ENCODE data around the gene CLCNKA. TPM values are rescaled to one million over a fixed set of nuclear protein-coding genes. Genes with fewer than 3 reads are reported as not detected.

The CLCNKA gene
- total RNA-seq, 1 donor from 2014 or later: under 0.01 TPM

- no peak overlapping the region for H3K27ac ChIP-seq (ENCODE audit: low read depth, low read length)
- no peaks in the 10 kb centered on the region for H3K36me3 ChIP-seq (ENCODE audit: control insufficient read depth in 3 of 3, insufficient read depth in 3 of 3, low read length in 3 of 3)
These were observed 36.1 kb upstream of the CLCNKA start for GRCh38 chr1:15985611-15986297.

GRCh38 chr1:15988856-15989736, 32.7 kb upstream of the CLCNKA start:
- H3K4me1 ChIP-seq (ENCODE audit: control insufficient read depth in 3 of 3, insufficient read depth in 3 of 3, low read length in 3 of 3): no peaks in the 10 kb centered on the region
- H3K36me3 ChIP-seq (ENCODE audit: control insufficient read depth in 3 of 3, insufficient read depth in 3 of 3, low read length in 3 of 3): no peaks in the 10 kb centered on the region
- H3K9ac ChIP-seq (ENCODE audit: low read depth in 1 of 3, low read length in 3 of 3): no peak overlapping the region
- H3K9me3 ChIP-seq (ENCODE audit: control insufficient read depth in 3 of 3, low read length in 3 of 3): no peaks in the 10 kb centered on the region
- no peak overlapping the region for H3K27ac ChIP-seq (ENCODE audit: low read depth, low read length)
- H3K27me3 ChIP-seq (ENCODE audit: control insufficient read depth in 3 of 3, insufficient read depth in 3 of 3, low read length in 3 of 3): no peaks in the 10 kb centered on the region
- no peak overlapping the region for H3K4me3 ChIP-seq (ENCODE audit: low read length in 3 of 3)

More at GRCh38 chr1:15985611-15986297, 36.1 kb upstream of the CLCNKA start:
- H3K4me3 ChIP-seq (ENCODE audit: low read length in 3 of 3): no peak overlapping the region
- H3K9me3 ChIP-seq (ENCODE audit: control insufficient read depth in 3 of 3, low read length in 3 of 3): no peaks in the 10 kb centered on the region
- no peaks in the 10 kb centered on the region for H3K27me3 ChIP-seq (ENCODE audit: control insufficient read depth in 3 of 3, insufficient read depth in 3 of 3, low read length in 3 of 3)
- no peaks in the 10 kb centered on the region for H3K4me1 ChIP-seq (ENCODE audit: control insufficient read depth in 3 of 3, insufficient read depth in 3 of 3, low read length in 3 of 3)
- no peak overlapping the region for H3K9ac ChIP-seq (ENCODE audit: low read depth in 1 of 3, low read length in 3 of 3)

DNA sequence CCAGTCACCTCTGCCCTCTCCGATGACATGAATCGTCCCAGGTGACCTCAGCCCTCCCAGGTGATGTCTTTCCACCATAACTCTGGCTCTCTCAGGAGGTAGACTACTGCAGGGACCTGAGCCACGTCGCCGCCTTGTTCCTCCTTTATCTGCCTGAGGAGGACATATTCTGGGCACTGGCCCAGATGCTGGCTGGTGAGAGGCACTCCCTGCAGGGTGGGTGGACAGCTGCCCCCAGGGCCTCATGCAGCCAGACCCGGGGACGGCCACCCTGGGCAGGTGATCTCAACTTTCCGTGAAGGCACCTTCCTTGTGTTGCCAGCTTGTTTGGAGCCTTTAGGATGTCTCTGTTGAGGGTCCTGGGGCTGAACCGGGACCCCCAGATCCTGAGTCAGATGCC, 32.1 kb upstream of the CLCNKA start:
- Histone ChIP-seq H3K4me1 (ENCODE audit: control insufficient read depth in 3 of 3, insufficient read depth in 3 of 3, low read length in 3 of 3) (no peaks in the 10 kb centered on the region), H3K27ac (ENCODE audit: low read depth, low read length) (no peak overlapping the region), H3K27me3 (ENCODE audit: control insufficient read depth in 3 of 3, insufficient read depth in 3 of 3, low read length in 3 of 3) (no peaks in the 10 kb centered on the region), H3K9ac (ENCODE audit: low read depth in 1 of 3, low read length in 3 of 3) (no peak overlapping the region), H3K36me3 (ENCODE audit: control insufficient read depth in 3 of 3, insufficient read depth in 3 of 3, low read length in 3 of 3) (no peaks in the 10 kb centered on the region), H3K9me3 (ENCODE audit: control insufficient read depth in 3 of 3, low read length in 3 of 3) (no peaks in the 10 kb centered on the region), H3K4me3 (ENCODE audit: low read length in 3 of 3) (no peak overlapping the region)

DNA sequence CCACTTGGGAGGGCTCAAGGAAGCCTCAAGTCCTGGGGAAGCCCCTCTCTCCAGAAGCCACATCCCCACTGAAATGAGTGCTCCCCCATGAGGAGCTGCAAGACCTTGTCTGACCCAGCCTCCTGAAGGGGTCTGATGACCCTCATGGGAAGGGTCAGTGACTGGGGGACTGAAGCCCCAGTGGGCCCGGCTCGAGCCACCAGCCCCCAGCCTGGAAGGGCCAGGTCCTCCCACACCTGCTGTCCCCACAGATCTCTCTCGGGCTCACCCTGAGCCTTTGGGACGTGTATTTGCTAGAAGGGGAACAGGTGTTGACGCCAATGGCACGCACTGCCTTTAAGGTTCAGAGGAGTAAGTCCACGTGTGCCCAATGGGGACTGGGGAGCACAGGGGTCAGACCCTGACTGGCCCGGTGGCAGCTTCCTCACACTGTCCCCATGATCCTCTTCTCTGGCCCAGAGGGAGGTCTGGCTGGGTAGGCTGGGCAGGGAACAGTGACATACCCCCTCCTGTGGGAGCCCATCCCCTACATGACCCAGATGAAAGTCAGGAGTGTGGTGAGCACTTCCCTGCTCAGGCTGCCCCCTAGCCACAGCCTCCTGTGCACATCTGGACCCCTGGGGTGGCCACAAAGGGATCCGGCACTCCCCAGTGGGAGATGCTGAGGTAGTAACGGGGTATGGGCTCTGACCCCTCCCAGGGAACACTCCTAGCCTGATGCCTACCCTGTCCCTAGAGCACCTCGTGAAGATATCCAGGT, 30.2 kb upstream of the CLCNKA start:
- no peak overlapping the region for H3K9ac ChIP-seq (ENCODE audit: low read depth in 1 of 3, low read length in 3 of 3)
- no peak overlapping the region for H3K27ac ChIP-seq (ENCODE audit: low read depth, low read length)
- no peaks in the 10 kb centered on the region for H3K9me3 ChIP-seq (ENCODE audit: control insufficient read depth in 3 of 3, low read length in 3 of 3)
- H3K36me3 ChIP-seq (ENCODE audit: control insufficient read depth in 3 of 3, insufficient read depth in 3 of 3, low read length in 3 of 3): no peaks in the 10 kb centered on the region
- H3K4me1 ChIP-seq (ENCODE audit: control insufficient read depth in 3 of 3, insufficient read depth in 3 of 3, low read length in 3 of 3): no peaks in the 10 kb centered on the region
- H3K4me3 ChIP-seq (ENCODE audit: low read length in 3 of 3): no peak overlapping the region
- no peaks in the 10 kb centered on the region for H3K27me3 ChIP-seq (ENCODE audit: control insufficient read depth in 3 of 3, insufficient read depth in 3 of 3, low read length in 3 of 3)

DNA sequence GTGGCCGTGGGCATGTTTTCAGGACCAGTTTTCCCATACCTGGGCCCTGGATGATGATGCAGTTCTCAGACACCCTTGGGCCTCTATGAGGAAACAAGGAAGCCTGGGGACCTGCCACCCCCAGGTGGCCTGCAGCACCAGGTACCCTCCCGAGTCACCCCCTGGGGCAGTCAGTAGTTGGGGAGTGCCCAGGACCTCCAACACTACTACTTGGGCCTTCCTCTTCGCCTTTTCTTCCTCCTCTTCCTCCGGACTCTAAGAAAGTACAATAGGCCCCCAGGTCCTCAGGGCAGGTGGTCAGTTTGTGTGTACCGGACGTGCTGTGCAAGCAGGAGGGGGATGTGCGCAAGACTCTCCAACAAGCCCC, 29.7 kb upstream of the CLCNKA start:
- H3K9me3 ChIP-seq (ENCODE audit: control insufficient read depth in 3 of 3, low read length in 3 of 3): no peaks in the 10 kb centered on the region
- no peak overlapping the region for H3K27ac ChIP-seq (ENCODE audit: low read depth, low read length)
- H3K9ac ChIP-seq (ENCODE audit: low read depth in 1 of 3, low read length in 3 of 3): no peak overlapping the region
- no peaks in the 10 kb centered on the region for H3K36me3 ChIP-seq (ENCODE audit: control insufficient read depth in 3 of 3, insufficient read depth in 3 of 3, low read length in 3 of 3)
- H3K4me3 ChIP-seq (ENCODE audit: low read length in 3 of 3): no peak overlapping the region
- no peaks in the 10 kb centered on the region for H3K27me3 ChIP-seq (ENCODE audit: control insufficient read depth in 3 of 3, insufficient read depth in 3 of 3, low read length in 3 of 3)
- no peaks in the 10 kb centered on the region for H3K4me1 ChIP-seq (ENCODE audit: control insufficient read depth in 3 of 3, insufficient read depth in 3 of 3, low read length in 3 of 3)

GRCh38 chr1:15992582-15993500, 29.0 kb upstream of the CLCNKA start:
- H3K4me3 ChIP-seq (ENCODE audit: low read length in 3 of 3): no peak overlapping the region
- H3K27me3 ChIP-seq (ENCODE audit: control insufficient read depth in 3 of 3, insufficient read depth in 3 of 3, low read length in 3 of 3): no peaks in the 10 kb centered on the region

DNA sequence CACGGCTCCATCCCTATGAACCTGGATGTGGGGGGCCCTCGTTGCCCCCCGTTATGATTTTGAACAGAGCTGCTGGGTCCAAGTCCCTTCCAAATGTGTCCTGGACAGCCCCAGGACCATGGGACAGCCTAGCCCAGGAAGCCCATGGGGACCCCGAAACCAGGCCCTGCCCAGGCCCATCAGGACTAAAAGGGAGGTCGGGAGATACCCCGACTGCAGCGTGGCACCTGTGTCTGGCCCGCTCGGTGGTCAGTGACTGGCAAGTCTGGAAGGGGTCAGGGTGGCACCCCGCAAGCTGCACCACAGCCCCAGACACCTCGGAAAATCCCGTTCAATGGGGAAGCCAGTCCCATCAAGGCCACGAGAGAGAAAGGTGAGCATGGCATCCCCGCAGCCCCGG, 28.2 kb upstream of the CLCNKA start:
- no peak overlapping the region for H3K9ac ChIP-seq (ENCODE audit: low read depth in 1 of 3, low read length in 3 of 3)
- H3K36me3 ChIP-seq (ENCODE audit: control insufficient read depth in 3 of 3, insufficient read depth in 3 of 3, low read length in 3 of 3): no peaks in the 10 kb centered on the region
- no peaks in the 10 kb centered on the region for H3K9me3 ChIP-seq (ENCODE audit: control insufficient read depth in 3 of 3, low read length in 3 of 3)
- H3K27me3 ChIP-seq (ENCODE audit: control insufficient read depth in 3 of 3, insufficient read depth in 3 of 3, low read length in 3 of 3): no peaks in the 10 kb centered on the region
- no peaks in the 10 kb centered on the region for H3K4me1 ChIP-seq (ENCODE audit: control insufficient read depth in 3 of 3, insufficient read depth in 3 of 3, low read length in 3 of 3)
- H3K4me3 ChIP-seq (ENCODE audit: low read length in 3 of 3): no peak overlapping the region
- no peak overlapping the region for H3K27ac ChIP-seq (ENCODE audit: low read depth, low read length)

More at GRCh38 chr1:15992582-15993500, 29.0 kb upstream of the CLCNKA start:
- Histone ChIP-seq H3K9ac (ENCODE audit: low read depth in 1 of 3, low read length in 3 of 3) (no peak overlapping the region), H3K36me3 (ENCODE audit: control insufficient read depth in 3 of 3, insufficient read depth in 3 of 3, low read length in 3 of 3) (no peaks in the 10 kb centered on the region), H3K9me3 (ENCODE audit: control insufficient read depth in 3 of 3, low read length in 3 of 3) (no peaks in the 10 kb centered on the region), H3K27ac (ENCODE audit: low read depth, low read length) (no peak overlapping the region), H3K4me1 (ENCODE audit: control insufficient read depth in 3 of 3, insufficient read depth in 3 of 3, low read length in 3 of 3) (no peaks in the 10 kb centered on the region)

- Histone ChIP-seq H3K4me1 (ENCODE audit: control insufficient read depth in 3 of 3, insufficient read depth in 3 of 3, low read length in 3 of 3) (no peaks in the 10 kb centered on the region), H3K9ac (ENCODE audit: low read depth in 1 of 3, low read length in 3 of 3) (no peak overlapping the region), H3K36me3 (ENCODE audit: control insufficient read depth in 3 of 3, insufficient read depth in 3 of 3, low read length in 3 of 3) (no peaks in the 10 kb centered on the region), H3K9me3 (ENCODE audit: control insufficient read depth in 3 of 3, low read length in 3 of 3) (no peaks in the 10 kb centered on the region), H3K4me3 (ENCODE audit: low read length in 3 of 3) (no peak overlapping the region), H3K27me3 (ENCODE audit: control insufficient read depth in 3 of 3, insufficient read depth in 3 of 3, low read length in 3 of 3) (no peaks in the 10 kb centered on the region), H3K27ac (ENCODE audit: low read depth, low read length) (no peak overlapping the region)
These were observed 27.8 kb upstream of the CLCNKA start for GRCh38 chr1:15994081-15994480.

DNA sequence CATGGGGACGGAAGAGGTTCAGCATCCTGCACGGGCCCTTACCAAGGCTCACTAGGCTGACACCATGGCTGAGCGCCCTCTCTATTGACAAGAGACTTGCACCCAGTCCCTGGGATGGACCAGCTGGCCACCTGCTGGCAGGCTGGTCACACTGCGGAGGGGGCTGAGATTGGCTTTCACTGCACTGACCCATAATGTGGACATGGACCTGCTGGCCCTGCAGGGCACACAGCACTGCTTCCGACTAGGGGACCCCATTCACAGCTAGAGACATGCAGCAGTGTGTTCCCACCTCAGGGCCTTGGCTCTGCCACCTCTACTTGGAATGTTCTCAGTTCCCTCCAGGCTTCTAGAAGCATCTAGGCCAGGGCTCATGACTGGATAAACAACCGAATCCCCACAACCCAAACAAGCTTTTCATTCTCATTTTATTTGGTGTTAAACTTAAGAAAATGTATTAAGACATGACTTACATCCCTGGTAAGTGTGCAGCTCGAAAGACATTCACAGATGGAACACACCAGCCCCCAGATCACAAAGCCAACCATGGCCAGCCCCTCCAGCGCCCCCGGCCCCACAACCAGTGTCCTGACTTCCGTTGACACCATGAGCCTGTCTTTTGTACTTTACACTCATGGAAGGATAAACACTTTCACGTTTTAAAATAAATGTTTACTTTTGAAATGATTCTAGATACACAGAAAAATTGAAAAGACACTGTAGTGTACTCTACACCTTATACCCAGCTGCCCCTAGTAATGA, 27.1 kb upstream of the CLCNKA start:
- Histone ChIP-seq H3K27ac (ENCODE audit: low read depth, low read length) (no peak overlapping the region), H3K27me3 (ENCODE audit: control insufficient read depth in 3 of 3, insufficient read depth in 3 of 3, low read length in 3 of 3) (no peaks in the 10 kb centered on the region), H3K4me3 (ENCODE audit: low read length in 3 of 3) (no peak overlapping the region), H3K36me3 (ENCODE audit: control insufficient read depth in 3 of 3, insufficient read depth in 3 of 3, low read length in 3 of 3) (no peaks in the 10 kb centered on the region), H3K9me3 (ENCODE audit: control insufficient read depth in 3 of 3, low read length in 3 of 3) (no peaks in the 10 kb centered on the region), H3K9ac (ENCODE audit: low read depth in 1 of 3, low read length in 3 of 3) (no peak overlapping the region), H3K4me1 (ENCODE audit: control insufficient read depth in 3 of 3, insufficient read depth in 3 of 3, low read length in 3 of 3) (no peaks in the 10 kb centered on the region)

All from skeletal muscle tissue (tissue), 4 donors.